PC-9 (cell line): ENCODE measurements around the gene TOB2. TPM values are rescaled to one million over a fixed set of nuclear protein-coding genes. Genes with fewer than 3 reads are reported as not detected.

Experiments
- Bru-seq: library from RNA; stranded (reverse); fragments of 400-500 nt; gene quantifications from one replicate; lab custom pipeline; 2021; lab: Mats Ljungman, UMichigan
- BruChase-seq, 2 experiments: library from RNA; stranded (reverse); fragments of 400-500 nt; gene quantifications; one replicate each; lab custom pipeline; 2021; lab: Mats Ljungman, UMichigan
- BruUV-seq: library from RNA; stranded (reverse); fragments of 400-500 nt; replicated peaks from 2 replicates; lab custom pipeline; 2021; lab: Mats Ljungman, UMichigan
- CTCF ChIA-PET: fragments of 300-600 bp; sonication (Branson Sonifier 250); formaldehyde crosslinking; loops from one replicate; lab custom pipeline; 2022; ENCODE audit warnings: antibody characterized with exemption; lab: Charles Lee
- POLR2A ChIA-PET: fragments of 300-600 bp; sonication (Branson Sonifier 250); formaldehyde crosslinking; loops from one replicate; lab custom pipeline; 2022; ENCODE audit warnings: antibody characterized with exemption; ENCODE audit not compliant: unreplicated experiment; lab: Charles Lee
- DNase-seq, 2 experiments: peaks; one replicate each; pipeline versions ENCODE4 v3.0.0 to v3.0.0-alpha.2; 2015 to 2022; ENCODE audit warnings: mixed read lengths in 1 of 2
- H2AFZ ChIP-seq: fragments of 200-600 bp; sonication (generic); 2 replicates; pipeline ENCODE4 v1.8.1; 2017; ENCODE audit warnings: antibody characterized with exemption
- H3F3A ChIP-seq: fragments of 200-600 bp; sonication (generic); 2 replicates; pipeline ENCODE4 v1.8.1; 2017; ENCODE audit warnings: antibody characterized with exemption, mild to moderate bottlenecking, low read depth; ENCODE audit not compliant: insufficient read depth
- H3K27ac ChIP-seq: fragments of 200-600 bp; sonication (generic); 2 replicates; pipeline ENCODE4 v1.6.1; 2016; ENCODE audit warnings: mixed run types
- H3K27me3 ChIP-seq: fragments of 200-600 bp; sonication (generic); 2 replicates; pipeline ENCODE4 v1.6.1; 2016; ENCODE audit warnings: low read depth, mixed run types; ENCODE audit not compliant: insufficient read depth
- H3K36me3 ChIP-seq: fragments of 200-600 bp; sonication (generic); 2 replicates; pipeline ENCODE4 v1.6.1; 2016; ENCODE audit warnings: low read depth, mixed run types
- H3K4me1 ChIP-seq: fragments of 200-600 bp; sonication (generic); replicated peaks from 2 replicates; pipeline ENCODE4 v1.6.1; 2016; ENCODE audit warnings: mixed run types; ENCODE audit not compliant: insufficient read depth
- H3K4me2 ChIP-seq: fragments of 200-600 bp; sonication (generic); 2 replicates; pipeline ENCODE4 v1.6.1; 2017; ENCODE audit warnings: mixed run types
- H3K4me3 ChIP-seq: fragments of 200-600 bp; sonication (generic); 2 replicates; pipeline ENCODE4 v1.6.1; 2016; ENCODE audit warnings: mixed run types
- H3K79me2 ChIP-seq: fragments of 200-600 bp; sonication (generic); 2 replicates; pipeline ENCODE4 v1.6.1; 2017; ENCODE audit warnings: low read depth, mixed run types
- H3K9me2 ChIP-seq: fragments of 200-600 bp; sonication (generic); 2 replicates; pipeline ENCODE4 v1.8.1; 2017; ENCODE audit warnings: mild to moderate bottlenecking; ENCODE audit not compliant: insufficient read depth
- H3K9me3 ChIP-seq: fragments of 200-600 bp; sonication (generic); 2 replicates; pipeline ENCODE4 v1.8.1; 2016; ENCODE audit warnings: low read depth; ENCODE audit not compliant: insufficient read depth
- H4K20me1 ChIP-seq: fragments of 200-600 bp; sonication (generic); 2 replicates; pipeline ENCODE4 v1.8.1; 2017; ENCODE audit not compliant: insufficient read depth
- CTCF ChIP-seq: fragments of 200-600 bp; sonication (generic); conservative IDR thresholded peaks from 2 replicates; pipeline ENCODE4 v1.6.1; 2017; ENCODE audit warnings: mixed run types, antibody characterized with exemption, mild to moderate bottlenecking, moderate library complexity
- EZH2 ChIP-seq: fragments of 200-600 bp; sonication (generic); IDR thresholded peaks from 2 replicates; pipeline ENCODE4 v1.8.0; 2017; ENCODE audit warnings: antibody characterized with exemption, low read depth
- intact Hi-C: fragments of 100-400 bp; cut with micrococcal nuclease; formaldehyde crosslinking; loops from one replicate; pipeline ENCODE4 v1.10.0; 2022; ENCODE audit not compliant: unreplicated experiment
- long read RNA-seq: library from polyadenylated mRNA; stranded (forward); transcript quantifications from one replicate; pipeline ENCODE4 v2.0.0, GENCODE V29; 2022
- total RNA-seq: library from RNA; stranded (reverse); gene quantifications from 2 replicates; pipeline ENCODE4 v1.2.3, GENCODE V29; 2021

The TOB2 gene, protein sequence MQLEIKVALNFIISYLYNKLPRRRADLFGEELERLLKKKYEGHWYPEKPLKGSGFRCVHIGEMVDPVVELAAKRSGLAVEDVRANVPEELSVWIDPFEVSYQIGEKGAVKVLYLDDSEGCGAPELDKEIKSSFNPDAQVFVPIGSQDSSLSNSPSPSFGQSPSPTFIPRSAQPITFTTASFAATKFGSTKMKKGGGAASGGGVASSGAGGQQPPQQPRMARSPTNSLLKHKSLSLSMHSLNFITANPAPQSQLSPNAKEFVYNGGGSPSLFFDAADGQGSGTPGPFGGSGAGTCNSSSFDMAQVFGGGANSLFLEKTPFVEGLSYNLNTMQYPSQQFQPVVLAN
- total RNA-seq (50.0 and 57.4 TPM in 2 replicates), Bru-seq, nascent RNA (percentile 87 among the genes with signal in this experiment), BruChase-seq, experiment 1, labeled RNA remaining after a 2-hour chase (percentile 96 among the genes with signal in this experiment), BruChase-seq, experiment 2, labeled RNA remaining after a 6-hour chase (percentile 93 among the genes with signal in this experiment)
- long read RNA-seq, full-length matches to known transcripts = 23 of 55 reads
- long read RNA-seq, partial matches to known transcripts = 0 of 55 reads
- long read RNA-seq, other reads (novel, unspliced or antisense) = 32 of 55 reads

DNA sequence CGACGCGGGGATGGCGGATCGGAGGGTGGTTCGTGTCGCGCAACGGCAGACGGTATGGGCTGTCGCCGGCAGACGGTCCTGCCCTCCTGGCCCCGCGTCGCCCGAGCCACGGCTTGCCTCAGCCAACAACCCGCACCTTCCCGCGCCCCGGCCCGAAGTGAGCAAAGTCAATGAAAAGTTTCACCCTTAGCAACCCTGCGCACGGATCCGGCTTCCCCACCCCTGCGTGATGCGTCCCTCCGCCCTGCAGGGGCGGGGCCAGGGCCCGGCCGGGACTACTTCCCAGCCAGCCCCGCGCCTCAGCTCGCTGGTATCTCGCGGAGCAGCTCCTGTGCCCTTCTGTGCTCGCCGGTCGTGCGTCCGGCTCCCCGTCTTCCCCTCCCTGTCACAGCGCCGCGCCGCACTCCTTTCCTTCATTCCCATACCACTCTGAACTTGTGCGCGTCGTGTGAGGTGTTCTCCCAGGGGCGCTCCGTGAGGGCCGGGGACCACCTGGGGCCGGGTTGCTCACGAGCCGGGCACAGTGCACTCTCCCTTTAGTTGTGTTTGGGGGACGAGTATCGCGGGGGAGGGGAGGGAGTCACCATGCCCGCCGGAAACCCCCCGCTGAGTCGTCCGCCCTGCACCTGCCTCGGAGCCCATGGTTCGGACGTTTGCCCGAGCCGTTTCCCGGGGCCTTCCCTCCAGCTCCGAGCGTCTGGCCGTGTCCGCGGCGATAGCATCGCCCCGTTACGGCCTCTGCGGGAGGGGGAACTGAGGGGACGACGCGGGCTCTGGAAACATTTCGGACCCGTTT lies at the start of gene TOB2:
Gene TOB2 (minus strand): TSS at position 163 of the 796 bp plus-strand sequence. CDS start 9,456 bp downstream, outside the sequence.
- Histone ChIP-seq H3K4me2 (peak within 1 kb of the TSS; percentile 95), H3F3A (peaks cover 47% of the 10 kb centered on the region), H3K27ac (peak within 1 kb of the TSS; percentile 83), H3K36me3 (peaks cover 12% of the 10 kb centered on the region; the same call in 1 of the 2 replicates), H3K9me3 (no peaks in the 10 kb centered on the region), H3K4me1 (peaks cover 22% of the 10 kb centered on the region), H3K79me2 (peaks cover 52% of the 10 kb centered on the region), H3K9me2 (no peaks in the 10 kb centered on the region), H3K27me3 (no peaks in the 10 kb centered on the region), H3K4me3 (peak within 1 kb of the TSS; percentile 92), H4K20me1 (peaks cover 21% of the 10 kb centered on the region), H2AFZ (peak within 1 kb of the TSS; percentile 91)
- ChIA-PET CTCF (no interaction called here), POLR2A (interaction anchor here (0.5 to 3.0 kb wide), 11 partner anchors 11 to 928 kb away, joined by 3 to 23 read pairs (median 5); partner anchors contain the start of genes ACO2, PHF5A and TEF)
- peak; percentile 85 to 96 for DNase-seq
- TSS peak; percentile 86 for BruUV-seq
- intact Hi-C loops = loop anchor here (1.0 to 2.0 kb wide), 2 partner anchors 162 to 496 kb away; partner anchors contain the start of gene RBX1
- TF ChIP-seq CTCF (no peak), EZH2 (no peak)

GRCh38 chr22:41491374-41492100 lies 44.9 kb upstream of the TOB2 start:
- ChIA-PET POLR2A (interaction anchor here (0.6 kb wide), 1 partner anchor 544 kb away, joined by 3 read pairs; no protein-coding TSS in a partner anchor), CTCF (no interaction called here)

More at GRCh38 chr22:41491374-41492100, 44.9 kb upstream of the TOB2 start:
- H3F3A ChIP-seq = peaks cover 4% of the 10 kb centered on the region; the same call in 1 of the 2 replicates
- no TSS peak for BruUV-seq
- no peak for TF ChIP-seq CTCF
- TF ChIP-seq EZH2 = no peak
- H3K4me3 ChIP-seq = no peak overlapping the region
- H3K9me2 ChIP-seq = no peaks in the 10 kb centered on the region
- DNase-seq = no peak
- no peak overlapping the region for H3K27ac ChIP-seq
- no peaks in the 10 kb centered on the region for H3K27me3 ChIP-seq
- intact Hi-C loops = no loop called here
- no peaks in the 10 kb centered on the region for H3K36me3 ChIP-seq
- no peak overlapping the region for H3K4me2 ChIP-seq
- H3K9me3 ChIP-seq = no peaks in the 10 kb centered on the region
- peaks cover 87% of the 10 kb centered on the region for H3K79me2 ChIP-seq
- peaks cover 71% of the 10 kb centered on the region for H4K20me1 ChIP-seq
- H2AFZ ChIP-seq = no peak overlapping the region
- no peaks in the 10 kb centered on the region for H3K4me1 ChIP-seq
